A673 (cell line): ENCODE results near the gene ZNF335.

ENCODE experiments used
- EZH2 ChIP-seq: fragments of 200-600 bp; sonication (generic); IDR thresholded peaks from 2 replicates; pipeline ENCODE4 v1.6.1; 2017; ENCODE audit warnings: borderline replicate concordance, low read depth, mild to moderate bottlenecking, mixed read lengths, antibody characterized with exemption, low read length; ENCODE audit not compliant: poor library complexity, severe bottlenecking
- TF ChIP-seq, protein P1 (sequence below): fragments of 300-800, 200-600 bp; sonication (generic); conservative IDR thresholded peaks from 2 replicates; pipeline ENCODE4 v1.5.1; 2017; ENCODE audit warnings: low read depth, mild to moderate bottlenecking, antibody characterized with exemption, low read length, moderate library complexity, mixed read lengths

DNA sequence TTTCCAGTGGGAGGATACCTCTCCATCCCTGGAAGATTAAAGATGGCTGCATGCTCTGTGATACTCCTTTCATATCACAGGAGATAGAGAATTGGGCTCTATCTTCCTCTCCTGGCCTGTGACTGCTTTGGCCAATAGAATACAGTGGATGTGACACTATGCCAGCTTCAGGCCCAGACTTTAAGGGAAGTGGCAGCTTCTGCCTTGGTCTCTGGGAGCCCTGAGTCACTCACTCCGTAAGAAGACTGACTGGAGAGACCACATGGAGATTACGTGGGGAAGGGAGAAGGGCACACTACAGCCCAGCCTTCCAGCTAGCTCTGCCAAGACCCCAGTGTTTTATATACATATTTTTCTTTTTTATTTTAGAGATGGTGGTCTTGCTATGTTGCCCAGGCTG, 26.3 kb upstream of the ZNF335 start:
- TF ChIP-seq, protein P1, sequence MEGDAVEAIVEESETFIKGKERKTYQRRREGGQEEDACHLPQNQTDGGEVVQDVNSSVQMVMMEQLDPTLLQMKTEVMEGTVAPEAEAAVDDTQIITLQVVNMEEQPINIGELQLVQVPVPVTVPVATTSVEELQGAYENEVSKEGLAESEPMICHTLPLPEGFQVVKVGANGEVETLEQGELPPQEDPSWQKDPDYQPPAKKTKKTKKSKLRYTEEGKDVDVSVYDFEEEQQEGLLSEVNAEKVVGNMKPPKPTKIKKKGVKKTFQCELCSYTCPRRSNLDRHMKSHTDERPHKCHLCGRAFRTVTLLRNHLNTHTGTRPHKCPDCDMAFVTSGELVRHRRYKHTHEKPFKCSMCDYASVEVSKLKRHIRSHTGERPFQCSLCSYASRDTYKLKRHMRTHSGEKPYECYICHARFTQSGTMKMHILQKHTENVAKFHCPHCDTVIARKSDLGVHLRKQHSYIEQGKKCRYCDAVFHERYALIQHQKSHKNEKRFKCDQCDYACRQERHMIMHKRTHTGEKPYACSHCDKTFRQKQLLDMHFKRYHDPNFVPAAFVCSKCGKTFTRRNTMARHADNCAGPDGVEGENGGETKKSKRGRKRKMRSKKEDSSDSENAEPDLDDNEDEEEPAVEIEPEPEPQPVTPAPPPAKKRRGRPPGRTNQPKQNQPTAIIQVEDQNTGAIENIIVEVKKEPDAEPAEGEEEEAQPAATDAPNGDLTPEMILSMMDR = no peak
- TF ChIP-seq EZH2 = no peak
